Dermis blood vessel endothelial cell (primary cell): ENCODE results near the gene UTS2R. TPM values are rescaled to one million over a fixed set of nuclear protein-coding genes. Genes with fewer than 3 reads are reported as not detected.
"Not testable (repeated sequence)": the region's sequence is repeated elsewhere in the genome, so short reads cannot be mapped to it uniquely, and the experiment has no call there.

Source experiments
- DNase-seq: peaks from one replicate; pipeline ENCODE4 v3.0.0; 2010
- total RNA-seq: library from RNA; depleted of rRNA; stranded (reverse); fragments of >200 nt; gene quantifications from 2 replicates; pipeline ENCODE4 v1.2.3, GENCODE V29; 2014

Gene UTS2R
- total RNA-seq, 1 donor from 2014 or later, result not detected

GRCh38 chr17:82334622-82335394 is 36.8 kb upstream of the UTS2R start:
- DNase-seq, result peak; percentile 33

GRCh38 chr17:82338858-82339633 is 32.5 kb upstream of the UTS2R start:
- peak; percentile 73 for DNase-seq

- DNase-seq, result no peak
Measured at GRCh38 chr17:82339634-82340580, 31.7 kb upstream of the UTS2R start.

GRCh38 chr17:82342361-82343079 is 29.0 kb upstream of the UTS2R start:
- no peak for DNase-seq

GRCh38 chr17:82343560-82343959 is 28.0 kb upstream of the UTS2R start:
- DNase-seq, result no peak

GRCh38 chr17:82344175-82344907 is 27.2 kb upstream of the UTS2R start:
- no peak for DNase-seq

- DNase-seq, result no peak
Measured at GRCh38 chr17:82345151-82345976, 26.2 kb upstream of the UTS2R start.

GRCh38 chr17:82346342-82347300 is 24.9 kb upstream of the UTS2R start:
- no peak for DNase-seq

GRCh38 chr17:82347994-82348393 is 23.6 kb upstream of the UTS2R start:
- not testable (repeated sequence) for DNase-seq

GRCh38 chr17:82348434-82348833 is 23.1 kb upstream of the UTS2R start:
- no peak for DNase-seq

- DNase-seq, result no peak
Measured at GRCh38 chr17:82348866-82349265, 22.7 kb upstream of the UTS2R start.

GRCh38 chr17:82349287-82349701 is 22.3 kb upstream of the UTS2R start:
- no peak for DNase-seq

- no peak for DNase-seq
Measured at GRCh38 chr17:82350182-82351030, 21.2 kb upstream of the UTS2R start.

- DNase-seq, result no peak
Measured at GRCh38 chr17:82351254-82351712, 20.3 kb upstream of the UTS2R start.

- peak; percentile 95 for DNase-seq
Measured at GRCh38 chr17:82351713-82352488, 19.7 kb upstream of the UTS2R start.

- DNase-seq, result no peak
Measured at GRCh38 chr17:82353484-82353883, 18.1 kb upstream of the UTS2R start.

- DNase-seq, result no peak
Measured at GRCh38 chr17:82354804-82355308, 16.7 kb upstream of the UTS2R start.
